Uterus (tissue), 4 donors: ENCODE measurements around the gene SULT6B1. TPM values are rescaled to one million over a fixed set of nuclear protein-coding genes. Genes with fewer than 3 reads are reported as not detected.

Experiments used
- DNase-seq, 2 donors: peaks; one replicate each; pipeline ENCODE4 v3.0.0-alpha.2; 2019 to 2020
- H3K27ac ChIP-seq, 2 donors: fragments of 200-600 bp; sonication (generic); 1 replicate in 1 of 2; 2 replicates in 1 of 2; pipeline ENCODE4 v1.5.1; 2016 to 2018
- H3K27me3 ChIP-seq, 2 donors: fragments of 200-600 bp; sonication (generic); one replicate each; pipeline ENCODE4 v1.5.1; 2018 to 2019; ENCODE audit warnings: control low read depth in 1 of 2
- H3K36me3 ChIP-seq, 2 donors: fragments of 200-600 bp; sonication (generic); one replicate each; pipeline ENCODE4 v1.5.1; 2019; ENCODE audit warnings: control low read depth in 1 of 2
- H3K4me1 ChIP-seq, 2 donors: fragments of 200-600 bp; sonication (generic); one replicate each; pipeline ENCODE4 v1.5.1; 2018 to 2019; ENCODE audit warnings: control low read depth in 1 of 2
- H3K4me3 ChIP-seq, 2 donors: fragments of 200-600 bp; sonication (generic); 1 replicate in 1 of 2; 2 replicates in 1 of 2; pipeline ENCODE4 v1.5.1; 2018 to 2019; ENCODE audit warnings: mild to moderate bottlenecking in 1 of 2
- H3K9me3 ChIP-seq, 2 donors: fragments of 200-600 bp; sonication (generic); one replicate each; pipeline ENCODE4 v1.5.1; 2019; ENCODE audit warnings: control low read depth in 1 of 2
- POLR2A ChIP-seq, 2 donors: fragments of 450-650 bp; IDR thresholded peaks; one replicate each; pipeline ENCODE4 v1.6.1; 2016; ENCODE audit warnings: antibody characterized with exemption in 2 of 2, mild to moderate bottlenecking in 1 of 2, moderate library complexity in 1 of 2
- intact Hi-C: fragments of 100-400 bp; cut with DNase I; formaldehyde crosslinking; loops from one replicate; pipeline ENCODE4 v1.15.1; 2023; ENCODE audit warnings: low total_unique reads
- total RNA-seq, 4 donors: library from RNA; depleted of rRNA in 3 of 4; stranded (reverse); fragments of >200 nt in 3 of 4; gene quantifications; one replicate each; pipeline versions ENCODE4 v1.1.0 to v1.2.4, GENCODE V29; 2014 to 2023
- TF ChIP-seq, protein P1 (sequence below), 4 experiments: fragments of 200-600 bp in 2 of 4; fragments of 450-650 bp in 2 of 4; sonication (generic) in 2 of 4; IDR thresholded peaks; one replicate each; pipeline ENCODE4 v1.5.1; 2016 to 2019; ENCODE audit warnings: antibody characterized with exemption in 4 of 4, mild to moderate bottlenecking in 2 of 4, moderate library complexity in 1 of 4
- donor health status: DM: yes; HTN: yes; CAD: no.

SULT6B1 gene
- total RNA-seq, 4 donors from 2014 or later = not detected

- Histone ChIP-seq H3K27me3 (no peaks in the 10 kb centered on the region), H3K4me1 (no peaks in the 10 kb centered on the region), H3K4me3 (peak overlapping the region; percentile 62 to 93), H3K36me3 (no peaks in the 10 kb centered on the region), H3K27ac (peak overlapping the region; percentile 94 to 95), H3K9me3 (no peaks in the 10 kb centered on the region)
- DNase-seq = peak; percentile 59 to 65
- TF ChIP-seq, protein P1, sequence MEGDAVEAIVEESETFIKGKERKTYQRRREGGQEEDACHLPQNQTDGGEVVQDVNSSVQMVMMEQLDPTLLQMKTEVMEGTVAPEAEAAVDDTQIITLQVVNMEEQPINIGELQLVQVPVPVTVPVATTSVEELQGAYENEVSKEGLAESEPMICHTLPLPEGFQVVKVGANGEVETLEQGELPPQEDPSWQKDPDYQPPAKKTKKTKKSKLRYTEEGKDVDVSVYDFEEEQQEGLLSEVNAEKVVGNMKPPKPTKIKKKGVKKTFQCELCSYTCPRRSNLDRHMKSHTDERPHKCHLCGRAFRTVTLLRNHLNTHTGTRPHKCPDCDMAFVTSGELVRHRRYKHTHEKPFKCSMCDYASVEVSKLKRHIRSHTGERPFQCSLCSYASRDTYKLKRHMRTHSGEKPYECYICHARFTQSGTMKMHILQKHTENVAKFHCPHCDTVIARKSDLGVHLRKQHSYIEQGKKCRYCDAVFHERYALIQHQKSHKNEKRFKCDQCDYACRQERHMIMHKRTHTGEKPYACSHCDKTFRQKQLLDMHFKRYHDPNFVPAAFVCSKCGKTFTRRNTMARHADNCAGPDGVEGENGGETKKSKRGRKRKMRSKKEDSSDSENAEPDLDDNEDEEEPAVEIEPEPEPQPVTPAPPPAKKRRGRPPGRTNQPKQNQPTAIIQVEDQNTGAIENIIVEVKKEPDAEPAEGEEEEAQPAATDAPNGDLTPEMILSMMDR (IDR thresholded peaks at IDR 0.05) = no peak
- no peak for TF ChIP-seq POLR2A (IDR thresholded peaks at IDR 0.05)
- intact Hi-C loops = no loop called here
These were observed 32.2 kb downstream of the SULT6B1 start for GRCh38 chr2:37156071-37156856.

DNA sequence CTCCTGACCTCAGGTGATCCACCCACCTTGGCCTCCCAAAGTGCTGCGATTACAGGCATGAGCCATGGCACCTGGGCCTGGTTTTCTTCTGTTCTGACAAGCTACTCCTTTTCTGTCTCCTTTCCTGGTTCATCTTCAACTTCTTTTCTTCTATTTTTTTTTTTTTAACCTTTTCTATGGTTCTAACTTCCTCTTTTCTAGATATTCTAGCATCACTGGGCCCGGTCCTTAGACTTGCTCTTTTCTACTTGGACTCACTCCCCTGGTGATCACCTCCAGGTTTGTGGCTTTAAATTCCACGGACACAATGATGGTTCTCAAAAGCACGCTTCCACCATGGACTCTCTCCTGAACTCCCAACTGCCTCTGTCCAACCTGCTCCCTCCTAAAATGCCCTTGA is 33.7 kb downstream of the SULT6B1 start:
- intact Hi-C loops = no loop called here
- Histone ChIP-seq H3K36me3 (no peaks in the 10 kb centered on the region), H3K27ac (no peak overlapping the region), H3K4me3 (no peak overlapping the region), H3K9me3 (no peaks in the 10 kb centered on the region), H3K27me3 (no peaks in the 10 kb centered on the region), H3K4me1 (no peaks in the 10 kb centered on the region)
- DNase-seq = no peak
- TF ChIP-seq, protein P1 (IDR thresholded peaks at IDR 0.05) = no peak
- TF ChIP-seq POLR2A (IDR thresholded peaks at IDR 0.05) = no peak

DNA sequence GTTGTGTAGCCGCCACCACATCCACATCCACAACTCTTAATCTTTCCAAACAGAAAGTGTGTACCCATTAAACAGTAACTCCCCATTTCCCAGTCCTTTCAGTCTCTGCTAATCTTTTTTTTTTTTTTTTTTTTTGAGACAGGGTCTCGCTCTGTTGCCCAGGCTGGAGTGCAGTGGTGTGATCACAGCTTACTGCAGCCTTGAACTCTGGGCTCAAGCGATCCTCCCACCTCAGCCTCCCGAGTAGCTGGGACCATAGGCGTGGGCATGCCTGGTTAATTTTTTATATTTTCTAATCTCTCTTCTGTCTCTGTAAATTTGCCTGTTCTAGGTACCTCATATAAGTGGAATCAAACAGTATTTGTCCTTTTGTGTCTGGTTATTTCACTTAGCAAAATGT is 35.2 kb downstream of the SULT6B1 start:
- no peaks in the 10 kb centered on the region for H3K9me3 ChIP-seq
- no peak overlapping the region for H3K4me3 ChIP-seq
- no peaks in the 10 kb centered on the region for H3K4me1 ChIP-seq
- H3K27me3 ChIP-seq = no peaks in the 10 kb centered on the region
- no peaks in the 10 kb centered on the region for H3K36me3 ChIP-seq
- TF ChIP-seq, protein P1 (IDR thresholded peaks at IDR 0.05) = no peak
- no peak for TF ChIP-seq POLR2A (IDR thresholded peaks at IDR 0.05)
- no peak for DNase-seq
- intact Hi-C loops = no loop called here
- no peak overlapping the region for H3K27ac ChIP-seq

GRCh38 chr2:37149626-37150322 is 38.7 kb downstream of the SULT6B1 start:
- H3K27me3 ChIP-seq = no peaks in the 10 kb centered on the region
- H3K9me3 ChIP-seq = no peaks in the 10 kb centered on the region
- H3K27ac ChIP-seq = no peak overlapping the region
- intact Hi-C loops = no loop called here
- no peak for TF ChIP-seq POLR2A (IDR thresholded peaks at IDR 0.05)
- TF ChIP-seq, protein P1 (IDR thresholded peaks at IDR 0.05) = no peak
- H3K4me1 ChIP-seq = no peaks in the 10 kb centered on the region
- no peak for DNase-seq
- H3K36me3 ChIP-seq = no peaks in the 10 kb centered on the region
- H3K4me3 ChIP-seq = no peak overlapping the region

- intact Hi-C loops = no loop called here
- H3K4me3 ChIP-seq = no peak overlapping the region
- no peaks in the 10 kb centered on the region for H3K36me3 ChIP-seq
- TF ChIP-seq, protein P1 (IDR thresholded peaks at IDR 0.05) = no peak
- no peak for TF ChIP-seq POLR2A (IDR thresholded peaks at IDR 0.05)
- H3K4me1 ChIP-seq = no peaks in the 10 kb centered on the region
- no peak for DNase-seq
- no peaks in the 10 kb centered on the region for H3K27me3 ChIP-seq
- H3K27ac ChIP-seq = no peak overlapping the region
- no peaks in the 10 kb centered on the region for H3K9me3 ChIP-seq
These were observed 40.1 kb downstream of the SULT6B1 start for GRCh38 chr2:37148325-37148724.
